NT2/D1 (cell line): ENCODE data around the gene NEO1.

Experiments
- DNase-seq: peaks from one replicate; pipeline ENCODE4 v3.0.0-alpha.2; 2011; ENCODE audit warnings: low read depth, low spot score
- H3K27me3 ChIP-seq: 2 replicates; pipeline ENCODE4 v1.6.0; 2011; ENCODE audit warnings: mild to moderate bottlenecking; ENCODE audit not compliant: insufficient read length, insufficient read depth
- H3K36me3 ChIP-seq: 2 replicates; pipeline ENCODE4 v1.6.1; 2011; ENCODE audit warnings: mild to moderate bottlenecking, low read length, mixed read lengths; ENCODE audit not compliant: insufficient read depth, insufficient read length
- H3K4me1 ChIP-seq: 2 replicates; pipeline ENCODE4 v1.5.1; 2011; ENCODE audit not compliant: insufficient read depth, insufficient read length
- H3K4me3 ChIP-seq: 2 replicates; pipeline ENCODE4 v1.5.1; 2011; ENCODE audit warnings: low read depth; ENCODE audit not compliant: insufficient read length
- H3K9ac ChIP-seq: 2 replicates; pipeline ENCODE4 v1.6.0; 2011; ENCODE audit warnings: low read depth; ENCODE audit not compliant: insufficient read length
- H3K9me3 ChIP-seq: 2 replicates; pipeline ENCODE4 v1.5.1; 2011; ENCODE audit warnings: mild to moderate bottlenecking, low read length; ENCODE audit not compliant: insufficient read depth
- SUZ12 ChIP-seq: IDR thresholded peaks from 2 replicates; pipeline ENCODE4 v1.6.1; 2011; ENCODE audit not compliant: insufficient read length, insufficient read depth; ENCODE audit errors: extremely low read depth
- YY1 ChIP-seq: IDR thresholded peaks from 2 replicates; pipeline ENCODE4 v1.6.1; 2011; ENCODE audit not compliant: insufficient read length, insufficient read depth
- ZNF274 ChIP-seq: IDR thresholded peaks from 2 replicates; pipeline ENCODE4 v1.6.1; 2011; ENCODE audit warnings: mild to moderate bottlenecking, low read depth, low read length

Gene NEO1

DNA sequence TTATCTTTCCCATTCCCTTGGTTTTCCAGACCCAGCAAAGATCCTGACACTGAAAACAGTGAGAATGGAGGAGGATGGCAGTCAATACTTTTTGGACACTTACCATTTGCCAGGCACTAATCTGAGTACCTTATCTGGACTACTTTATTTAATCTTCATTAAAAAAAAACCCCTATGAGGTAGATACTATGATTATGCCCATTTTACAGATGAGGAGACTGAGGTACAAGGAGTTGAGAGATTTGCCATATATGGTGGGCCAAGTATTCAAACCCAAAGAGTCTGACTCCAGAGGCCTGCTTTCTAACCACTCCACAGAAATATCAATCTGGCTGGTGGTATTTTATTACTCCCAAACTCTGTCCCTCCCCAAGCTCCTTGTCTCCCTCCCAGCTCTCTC is 296.9 kb downstream of the NEO1 start:
- no peak overlapping the region for H3K4me3 ChIP-seq
- H3K4me1 ChIP-seq = peaks cover 9% of the 10 kb centered on the region
- DNase-seq = no peak
- TF ChIP-seq YY1 (no peak), ZNF274 (no peak), SUZ12 (no peak)
- no peaks in the 10 kb centered on the region for H3K36me3 ChIP-seq
- no peak overlapping the region for H3K9ac ChIP-seq
- H3K9me3 ChIP-seq = no peaks in the 10 kb centered on the region
- H3K27me3 ChIP-seq = no peaks in the 10 kb centered on the region

DNA sequence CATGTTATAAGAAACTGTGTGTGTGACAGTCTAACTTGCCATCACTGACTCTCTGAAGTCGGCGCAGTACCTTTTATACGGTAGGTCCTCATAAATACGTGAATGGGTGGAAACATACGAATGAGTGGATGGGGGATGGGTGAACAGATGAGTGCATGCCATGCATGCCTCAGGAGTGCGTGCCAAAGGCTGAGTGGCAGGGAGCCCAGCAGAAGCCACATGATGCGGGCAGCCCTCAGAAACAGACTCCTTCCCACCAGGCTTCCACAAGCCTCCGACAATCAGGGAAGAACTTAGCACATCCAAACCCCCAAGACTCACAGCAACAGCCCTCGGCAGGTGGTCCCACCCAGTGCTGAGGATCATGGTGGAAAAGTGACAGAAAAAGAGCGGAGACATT is 299.8 kb downstream of the NEO1 start:
- no peak overlapping the region for H3K4me3 ChIP-seq
- DNase-seq = no peak
- no peaks in the 10 kb centered on the region for H3K27me3 ChIP-seq
- no peaks in the 10 kb centered on the region for H3K9me3 ChIP-seq
- no peak for TF ChIP-seq ZNF274
- no peak for TF ChIP-seq YY1
- TF ChIP-seq SUZ12 = no peak
- peaks cover 17% of the 10 kb centered on the region for H3K4me1 ChIP-seq
- H3K9ac ChIP-seq = no peak overlapping the region
- H3K36me3 ChIP-seq = no peaks in the 10 kb centered on the region

DNA sequence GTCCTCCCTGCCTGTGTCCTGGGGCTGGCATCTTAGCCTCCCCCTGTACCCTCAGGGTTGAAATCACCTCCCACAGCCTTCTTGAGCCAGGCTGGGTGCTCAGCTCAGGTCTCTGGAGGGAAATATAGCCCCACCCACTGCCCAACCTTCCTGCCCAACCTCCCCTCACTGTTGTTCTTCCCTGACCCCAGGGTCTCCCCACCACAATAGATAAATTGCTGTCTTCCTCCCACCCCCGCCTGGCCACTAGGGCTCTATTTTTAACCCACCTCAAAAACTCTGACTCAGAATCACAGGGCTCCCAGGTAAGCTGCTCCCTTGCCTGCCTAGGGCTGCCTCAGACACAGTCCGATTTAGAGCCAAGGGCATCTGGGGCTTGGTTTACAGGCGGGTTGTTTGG is 301.5 kb downstream of the NEO1 start:
- no peak for DNase-seq
- H3K9me3 ChIP-seq = no peaks in the 10 kb centered on the region
- H3K27me3 ChIP-seq = no peaks in the 10 kb centered on the region
- H3K4me3 ChIP-seq = no peak overlapping the region
- H3K9ac ChIP-seq = no peak overlapping the region
- H3K36me3 ChIP-seq = no peaks in the 10 kb centered on the region
- TF ChIP-seq SUZ12 (no peak), YY1 (no peak), ZNF274 (no peak)
- H3K4me1 ChIP-seq = peaks cover 20% of the 10 kb centered on the region

DNA sequence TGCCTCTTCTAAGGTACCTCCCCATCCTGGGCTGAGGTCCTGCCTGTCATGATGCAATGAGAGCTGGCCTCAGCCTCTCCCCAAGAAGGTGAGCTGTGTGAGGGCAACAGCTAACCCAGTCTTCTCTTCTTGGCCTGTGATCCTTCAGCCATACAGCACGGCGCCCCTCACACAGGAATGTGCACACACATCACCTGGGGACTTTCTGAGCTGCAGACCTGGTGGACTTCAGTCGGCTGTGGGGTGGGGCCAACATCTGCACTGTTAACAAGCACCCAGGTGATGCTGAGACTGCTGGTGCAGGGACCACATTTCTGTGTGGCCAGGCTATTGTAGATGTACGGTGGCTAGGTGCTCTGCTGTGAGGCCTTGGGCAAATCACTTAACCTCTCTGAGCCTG is 302.0 kb downstream of the NEO1 start:
- Histone ChIP-seq H3K36me3 (peaks cover 2% of the 10 kb centered on the region), H3K9ac (no peak overlapping the region), H3K27me3 (no peaks in the 10 kb centered on the region), H3K4me1 (peaks cover 20% of the 10 kb centered on the region), H3K4me3 (no peak overlapping the region), H3K9me3 (no peaks in the 10 kb centered on the region)
- DNase-seq = no peak
- TF ChIP-seq ZNF274 (no peak), SUZ12 (no peak), YY1 (no peak)
